22Rv1 (cell line): ENCODE results near the gene NECTIN1.

Experiments used
- ZFX ChIP-seq: fragments of 450-650 bp; IDR thresholded peaks from 2 replicates; pipeline ENCODE4 v1.6.1; 2017; ENCODE audit warnings: antibody characterized with exemption, borderline replicate concordance
- TF ChIP-seq, protein P1 (sequence below): fragments of 450-650 bp; IDR thresholded peaks from 2 replicates; pipeline ENCODE4 v1.5.1; 2017; ENCODE audit warnings: mild to moderate bottlenecking

DNA sequence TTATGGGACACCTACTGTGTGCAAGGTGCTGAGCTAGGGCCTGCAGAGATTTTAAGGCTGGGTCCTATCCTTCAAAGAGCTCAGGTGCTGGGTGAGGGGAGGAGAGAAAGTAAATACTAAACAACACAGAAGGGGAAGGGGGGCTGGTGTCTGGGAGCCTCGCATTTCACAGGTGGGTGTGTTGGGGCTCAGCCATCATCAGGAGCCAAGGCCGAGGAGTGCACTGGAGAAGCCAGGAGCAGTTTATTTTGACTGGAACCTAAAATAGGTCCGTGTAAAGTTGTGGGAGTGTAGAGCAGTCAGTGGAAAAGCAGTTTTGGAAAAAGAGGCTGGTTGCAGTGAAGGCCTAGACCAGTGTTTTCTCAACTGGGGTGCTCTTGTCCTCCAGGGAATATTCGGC, 17.5 kb downstream of the NECTIN1 start:
- TF ChIP-seq, protein P1, sequence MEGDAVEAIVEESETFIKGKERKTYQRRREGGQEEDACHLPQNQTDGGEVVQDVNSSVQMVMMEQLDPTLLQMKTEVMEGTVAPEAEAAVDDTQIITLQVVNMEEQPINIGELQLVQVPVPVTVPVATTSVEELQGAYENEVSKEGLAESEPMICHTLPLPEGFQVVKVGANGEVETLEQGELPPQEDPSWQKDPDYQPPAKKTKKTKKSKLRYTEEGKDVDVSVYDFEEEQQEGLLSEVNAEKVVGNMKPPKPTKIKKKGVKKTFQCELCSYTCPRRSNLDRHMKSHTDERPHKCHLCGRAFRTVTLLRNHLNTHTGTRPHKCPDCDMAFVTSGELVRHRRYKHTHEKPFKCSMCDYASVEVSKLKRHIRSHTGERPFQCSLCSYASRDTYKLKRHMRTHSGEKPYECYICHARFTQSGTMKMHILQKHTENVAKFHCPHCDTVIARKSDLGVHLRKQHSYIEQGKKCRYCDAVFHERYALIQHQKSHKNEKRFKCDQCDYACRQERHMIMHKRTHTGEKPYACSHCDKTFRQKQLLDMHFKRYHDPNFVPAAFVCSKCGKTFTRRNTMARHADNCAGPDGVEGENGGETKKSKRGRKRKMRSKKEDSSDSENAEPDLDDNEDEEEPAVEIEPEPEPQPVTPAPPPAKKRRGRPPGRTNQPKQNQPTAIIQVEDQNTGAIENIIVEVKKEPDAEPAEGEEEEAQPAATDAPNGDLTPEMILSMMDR, result no peak
- no peak for TF ChIP-seq ZFX
